Measurements from ENCODE around the gene MFN2.

The MFN2 gene

GRCh38 chr1:11960276-11960675 lies 20.0 kb upstream of the MFN2 start:
- DNase-seq (ENCODE audit: low spot score) (no peak), FAIRE-seq (no peak)

DNA sequence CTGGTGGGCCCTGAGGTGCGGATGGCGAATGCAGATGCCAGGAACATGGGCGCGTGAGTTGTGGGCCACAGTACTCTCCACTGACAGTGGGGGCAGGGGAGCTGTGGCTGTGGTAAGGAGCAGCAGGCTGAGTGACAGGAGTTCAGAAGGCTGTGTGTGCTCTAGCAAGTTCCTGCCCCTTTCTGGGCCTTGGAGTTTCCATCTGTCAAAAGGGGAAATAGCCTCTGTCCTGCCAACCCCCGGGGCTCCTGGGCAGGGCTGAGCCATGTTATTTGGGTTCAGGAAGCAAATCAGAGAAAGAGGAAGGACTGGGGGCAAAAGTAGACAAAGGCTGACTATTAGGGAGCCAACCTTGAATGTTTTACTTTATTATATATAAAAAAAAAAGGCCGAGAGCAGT lies 19.5 kb upstream of the MFN2 start:
- no peak for FAIRE-seq
- no peak for DNase-seq (ENCODE audit: low spot score)

- FAIRE-seq = no peak
- DNase-seq (ENCODE audit: low spot score) = no peak
Observed at GRCh38 chr1:11961230-11961629, 19.0 kb upstream of the MFN2 start.

DNA sequence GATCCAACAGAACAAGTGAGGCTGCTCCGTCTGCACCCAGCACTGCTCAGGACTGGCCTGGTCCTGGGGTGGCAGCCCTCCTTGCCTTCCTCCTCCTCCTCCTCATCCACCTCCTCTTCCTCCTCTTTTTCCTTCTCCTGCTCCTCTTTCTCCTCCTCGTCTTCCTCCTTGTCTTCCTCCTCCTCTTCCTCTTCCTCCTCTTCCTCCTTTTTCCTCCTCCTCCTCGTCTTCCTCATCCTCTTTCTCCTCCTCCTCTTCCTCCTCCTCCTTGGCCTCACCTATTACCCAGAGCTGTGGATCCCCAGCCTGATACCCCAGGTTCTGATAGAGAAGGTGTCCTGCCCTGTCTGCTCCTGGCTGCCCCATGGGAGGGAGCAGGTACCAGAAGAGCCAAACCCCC lies 16.6 kb upstream of the MFN2 start:
- no peak for FAIRE-seq
- no peak for DNase-seq (ENCODE audit: low spot score)

GRCh38 chr1:11964656-11965055 lies 15.6 kb upstream of the MFN2 start:
- DNase-seq (ENCODE audit: low spot score) = no peak
- FAIRE-seq = no peak

- peak; percentile 35 for DNase-seq (ENCODE audit: low spot score)
- FAIRE-seq = no peak
Observed at GRCh38 chr1:11967028-11967547, 13.2 kb upstream of the MFN2 start.

DNA sequence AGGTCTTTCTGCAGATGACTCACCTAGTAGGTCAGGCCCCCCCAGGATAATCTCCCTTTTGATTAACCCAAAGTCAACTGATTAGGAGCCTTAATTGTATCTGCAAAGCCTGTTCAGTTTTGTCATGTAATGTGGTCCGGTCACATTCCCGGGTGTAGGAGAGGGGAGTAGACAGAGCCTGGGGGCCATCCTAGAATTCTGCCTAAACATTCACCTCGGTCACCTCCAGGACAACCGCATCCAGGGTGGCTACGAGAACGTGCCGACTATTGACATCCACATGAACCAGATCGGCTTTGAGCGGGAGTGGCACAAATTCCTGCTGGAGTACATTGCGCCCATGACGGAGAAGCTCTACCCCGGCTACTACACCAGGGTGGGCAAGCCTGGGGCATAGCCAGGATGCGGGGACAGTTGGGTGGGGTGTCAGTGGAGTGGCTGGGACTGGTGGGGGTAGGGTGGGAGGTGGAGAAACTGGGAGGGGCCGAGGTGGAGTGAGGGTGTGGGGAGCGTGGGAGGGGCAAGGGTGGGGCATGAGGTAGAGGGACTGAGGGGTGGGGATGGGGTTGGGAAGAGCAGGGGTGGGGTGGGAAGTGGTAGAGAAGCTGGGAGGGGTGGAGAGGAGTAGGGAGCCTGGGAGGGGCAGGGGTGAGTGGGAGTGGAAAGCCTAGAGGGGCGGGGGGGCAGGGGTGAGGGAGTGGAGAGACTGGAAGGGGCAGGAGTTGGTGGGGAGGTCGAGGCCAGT lies 9.6 kb upstream of the MFN2 start:
- FAIRE-seq (no peak), DNase-seq (ENCODE audit: low spot score) (no peak)

- FAIRE-seq (no peak), DNase-seq (ENCODE audit: low spot score) (no peak)
Observed at GRCh38 chr1:11977625-11978024, 2.6 kb upstream of the MFN2 start.

GRCh38 chr1:11978301-11978700 lies 1.9 kb upstream of the MFN2 start:
- no peak for DNase-seq (ENCODE audit: low spot score)
- FAIRE-seq = no peak

DNA sequence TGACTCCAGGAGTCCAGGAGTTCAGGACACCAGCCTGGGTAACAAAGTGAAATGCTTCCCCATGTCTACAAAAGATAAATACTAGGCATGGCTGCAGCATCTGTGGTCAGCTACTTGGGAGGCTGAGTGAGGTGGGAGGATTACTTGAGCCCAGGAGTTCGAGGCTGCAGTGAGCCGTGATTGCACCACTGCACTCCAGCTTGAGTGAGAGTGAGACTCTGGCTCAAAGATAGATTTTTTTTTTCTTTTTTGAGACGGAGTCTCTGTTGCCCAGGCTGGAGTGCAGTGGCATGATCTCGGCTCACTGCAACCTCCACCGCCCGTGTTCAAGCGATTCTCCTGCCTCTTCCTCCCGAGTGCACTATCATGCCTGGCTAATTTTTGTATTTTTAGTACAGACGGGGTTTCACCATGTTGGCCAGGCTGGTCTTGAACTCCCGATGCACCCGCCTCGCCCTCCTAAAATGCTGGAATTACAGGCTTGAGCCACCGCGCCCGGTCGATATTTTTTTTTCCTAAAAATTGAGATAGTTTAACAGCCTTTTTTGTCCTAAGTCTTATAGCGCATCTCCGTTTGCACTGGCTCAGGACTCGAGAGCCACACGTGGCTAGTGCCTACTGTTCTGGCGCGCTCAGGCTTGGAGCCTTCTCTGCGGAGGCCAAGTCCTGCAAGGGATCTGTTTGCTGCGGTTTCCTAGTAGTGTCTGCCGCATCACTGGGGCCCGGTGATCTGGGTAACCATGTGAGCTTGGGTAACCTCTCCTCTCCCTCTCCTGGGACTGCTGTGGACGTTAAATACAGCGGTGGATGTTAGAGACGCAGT lies 1.0 kb upstream of the MFN2 start:
- DNase-seq (ENCODE audit: low spot score) (no peak), FAIRE-seq (no peak)

GRCh38 chr1:11980676-11980972 lies 380 bp downstream of the MFN2 start:
- no peak for DNase-seq (ENCODE audit: low spot score)

DNA sequence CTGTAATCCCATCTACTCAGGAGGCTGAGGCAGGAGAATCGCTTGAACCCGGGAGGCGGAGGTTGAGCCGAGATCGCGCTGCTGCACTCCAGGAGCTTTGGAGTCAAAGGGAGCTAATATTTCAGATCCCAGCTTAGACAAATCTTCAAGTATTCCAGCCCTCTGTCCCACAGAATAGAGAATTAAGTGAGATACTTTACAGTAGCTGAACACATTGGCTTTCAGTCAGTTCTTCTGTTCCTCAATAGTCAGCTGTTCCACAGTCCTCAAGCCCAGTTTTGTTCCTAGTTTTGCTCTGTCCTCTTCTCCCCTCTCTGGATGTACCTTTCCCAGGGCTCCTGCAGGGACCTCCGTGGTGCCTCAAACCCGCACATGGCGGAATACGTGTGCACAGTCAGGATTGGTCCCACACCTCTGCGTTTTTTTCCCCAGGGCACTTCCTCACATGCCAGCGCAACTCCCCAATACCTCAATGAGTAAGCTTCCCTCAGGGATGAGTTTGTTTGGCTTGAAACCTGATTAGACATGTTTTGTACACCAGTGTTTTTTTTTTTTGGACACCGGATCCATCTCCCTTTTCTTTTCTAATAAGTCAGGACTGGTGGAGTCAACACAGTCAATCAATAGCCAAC lies 1.2 kb downstream of the MFN2 start:
- DNase-seq (ENCODE audit: low spot score) (no peak), FAIRE-seq (no peak)

More at GRCh38 chr1:11980676-11980972, 380 bp downstream of the MFN2 start:
- no peak for FAIRE-seq

DNA sequence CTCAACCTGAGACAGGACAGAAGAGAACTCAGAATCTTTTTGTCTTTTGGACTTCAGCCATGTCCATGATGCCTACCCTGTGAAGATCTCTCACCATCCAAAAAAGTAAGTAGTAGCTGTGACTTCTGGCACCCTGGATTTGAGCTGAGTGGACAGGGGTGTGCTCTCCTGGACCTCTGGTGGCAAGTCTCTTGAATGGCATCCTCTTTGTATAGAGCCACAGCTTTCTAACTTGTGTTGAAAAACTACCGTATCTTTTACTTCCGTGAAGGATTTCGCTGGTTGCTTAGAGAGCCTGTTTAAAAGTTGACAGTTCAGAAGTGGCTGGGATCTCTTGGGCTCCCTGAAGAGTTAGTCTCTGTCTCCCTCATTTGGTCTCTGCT lies 1.8 kb downstream of the MFN2 start:
- no peak for FAIRE-seq
- no peak for DNase-seq (ENCODE audit: low spot score)

- FAIRE-seq = no peak
- DNase-seq (ENCODE audit: low spot score) = no peak
Observed at GRCh38 chr1:11984121-11984520, 3.9 kb downstream of the MFN2 start.

- FAIRE-seq (no peak), DNase-seq (ENCODE audit: low spot score) (no peak)
Observed at GRCh38 chr1:11984576-11984975, 4.3 kb downstream of the MFN2 start.

DNA sequence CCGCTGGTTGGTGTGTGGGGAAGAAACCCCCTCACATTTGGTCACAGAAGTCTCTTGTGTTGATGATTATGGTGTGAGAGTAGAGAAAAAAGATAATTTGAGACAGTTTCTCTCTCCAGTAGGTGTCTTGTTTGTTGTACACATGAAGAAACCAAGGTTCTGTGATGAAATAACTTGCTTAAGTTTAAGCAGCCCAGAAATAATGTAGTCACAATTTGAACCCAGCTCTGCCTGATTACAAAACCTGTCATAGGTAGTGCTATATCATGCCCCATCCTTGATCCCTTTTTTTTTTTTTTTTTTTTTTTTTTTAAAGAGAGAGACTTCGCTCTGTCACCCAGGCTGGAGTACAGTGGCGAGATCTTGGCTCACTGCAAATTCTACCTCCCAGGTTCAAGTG lies 4.9 kb downstream of the MFN2 start:
- no peak for FAIRE-seq
- no peak for DNase-seq (ENCODE audit: low spot score)

DNA sequence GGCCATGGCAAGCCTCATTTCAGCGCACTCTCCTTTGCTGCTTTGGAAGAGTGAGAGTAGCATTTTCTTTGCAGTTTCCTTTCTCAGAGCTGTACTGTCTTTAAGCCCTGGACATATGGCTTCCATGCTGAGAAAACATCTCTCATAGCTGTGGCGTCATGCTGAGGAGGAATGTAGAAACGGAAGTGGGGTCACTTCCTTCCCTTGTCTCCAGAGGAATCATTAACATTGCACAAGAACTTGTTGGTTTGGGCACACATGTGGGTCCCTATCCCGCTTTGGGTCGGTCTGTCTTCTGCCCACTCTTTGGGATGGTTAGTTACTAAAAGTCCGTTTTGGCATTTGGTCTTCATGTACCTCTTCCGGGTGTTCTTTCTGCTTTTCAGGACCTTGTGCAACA lies 5.6 kb downstream of the MFN2 start:
- FAIRE-seq = no peak
- no peak for DNase-seq (ENCODE audit: low spot score)

DNA sequence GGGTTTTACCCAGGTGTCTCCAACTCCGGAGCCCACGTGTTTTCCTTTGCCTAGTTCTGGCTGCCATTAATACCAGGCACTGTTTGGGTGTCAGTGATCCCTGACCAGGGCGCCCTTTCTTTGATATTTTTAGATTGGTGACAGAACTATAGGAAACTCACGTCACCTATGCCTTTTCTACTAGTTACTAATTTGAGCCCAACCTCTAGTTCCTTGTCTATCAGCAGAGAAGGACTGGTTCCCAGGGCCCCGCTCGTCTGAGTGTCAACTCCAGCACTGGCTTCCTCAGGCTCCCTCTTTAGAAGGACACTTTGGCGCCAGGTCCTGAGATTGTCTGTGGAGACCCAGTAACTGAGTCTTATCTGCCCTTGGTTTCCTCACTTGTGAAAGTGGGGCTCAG lies 9.4 kb downstream of the MFN2 start:
- no peak for FAIRE-seq

DNA sequence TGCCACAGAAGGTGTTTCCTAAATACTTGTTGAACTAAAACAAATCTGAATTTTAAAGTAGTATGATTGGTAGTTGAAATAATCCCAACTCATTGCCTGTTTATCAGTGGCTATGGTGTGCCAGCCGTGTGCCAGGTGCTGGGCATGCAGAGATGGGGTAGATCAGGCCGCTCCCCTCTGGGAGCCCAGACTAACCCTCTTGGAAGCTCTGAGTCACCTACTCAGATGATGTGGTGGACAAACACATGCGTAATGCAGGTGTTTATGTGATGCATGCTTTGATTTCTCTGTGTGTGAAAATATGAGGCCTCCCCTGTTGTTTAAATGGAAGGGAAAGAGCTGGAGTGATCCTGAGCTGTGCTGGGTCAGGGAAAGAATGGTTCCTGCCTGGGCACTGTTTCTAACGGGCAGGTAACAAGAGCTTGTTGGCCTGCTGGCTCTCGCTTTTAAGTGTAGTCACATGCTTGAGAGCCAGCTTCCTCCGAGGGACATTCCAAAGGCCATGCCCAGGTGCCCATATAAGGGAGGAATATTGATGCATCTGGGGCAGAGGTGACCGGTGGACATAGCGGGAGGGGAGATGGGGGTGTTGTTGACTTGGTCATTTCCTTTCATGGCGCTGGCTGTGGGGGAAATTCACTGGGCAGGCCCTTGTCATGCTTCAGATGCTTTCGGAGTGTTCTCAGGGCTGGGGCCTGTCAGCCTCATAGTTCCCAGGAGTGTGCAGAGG lies 10.2 kb downstream of the MFN2 start:
- FAIRE-seq (no peak), DNase-seq (ENCODE audit: low spot score) (peak; percentile 35)

More for the DNA sequence above, 9.4 kb downstream of the MFN2 start:
- no peak for DNase-seq (ENCODE audit: low spot score)

- FAIRE-seq = no peak
- no peak for DNase-seq (ENCODE audit: low spot score)
Observed at GRCh38 chr1:11991969-11992676, 11.9 kb downstream of the MFN2 start.

Data from RCC 7860 (cell line).